ENCODE data around the gene RPL31.

- no peak for TF ChIP-seq MYC (IDR thresholded peaks at IDR 0.05; ENCODE audit: low read depth, low read length)
- no peak for TF ChIP-seq POLR2A (IDR thresholded peaks at IDR 0.05; ENCODE audit: extremely low read depth, insufficient read length)
- no peak for TF ChIP-seq CTCF (IDR thresholded peaks at IDR 0.05; ENCODE audit: low read depth, low read length)
- TF ChIP-seq MAX (IDR thresholded peaks at IDR 0.05; ENCODE audit: low read depth, low read length): no peak
These were observed 37.4 kb upstream of the RPL31 start for GRCh38 chr2:100964681-100965169.
